Choroid plexus epithelial cell (primary cell): Measurements from ENCODE around the gene AUTS2.

ENCODE experiments used
- DNase-seq: peaks from one replicate; pipeline ENCODE4 v3.0.0-alpha.2; 2010; ENCODE audit warnings: low read depth
- H3K4me3 ChIP-seq: 2 replicates; pipeline ENCODE4 v1.5.1; 2011; ENCODE audit warnings: low read depth, mild to moderate bottlenecking, control low read depth, low read length, moderate library complexity
- CTCF ChIP-seq: conservative IDR thresholded peaks from 2 replicates; pipeline ENCODE4 v1.5.1; 2011; ENCODE audit warnings: low read depth, mild to moderate bottlenecking, control low read depth, inconsistent platforms, low read length, moderate library complexity

Gene AUTS2

GRCh38 chr7:70114806-70115205 is 516.5 kb downstream of the AUTS2 start:
- TF ChIP-seq CTCF, result no peak
- no peak for DNase-seq
- no peak overlapping the region for H3K4me3 ChIP-seq

GRCh38 chr7:70116244-70116643 is 518.0 kb downstream of the AUTS2 start:
- no peak overlapping the region for H3K4me3 ChIP-seq
- no peak for DNase-seq
- no peak for TF ChIP-seq CTCF

- no peak for TF ChIP-seq CTCF
- H3K4me3 ChIP-seq, result no peak overlapping the region
Observed at GRCh38 chr7:70116867-70117266, 518.6 kb downstream of the AUTS2 start.

GRCh38 chr7:70120851-70121250 is 522.6 kb downstream of the AUTS2 start:
- no peak overlapping the region for H3K4me3 ChIP-seq
- no peak for TF ChIP-seq CTCF
- no peak for DNase-seq

More at GRCh38 chr7:70116867-70117266, 518.6 kb downstream of the AUTS2 start:
- DNase-seq, result no peak

GRCh38 chr7:70131817-70132216 is 533.5 kb downstream of the AUTS2 start:
- no peak overlapping the region for H3K4me3 ChIP-seq
- TF ChIP-seq CTCF, result no peak
- DNase-seq, result no peak

- no peak for TF ChIP-seq CTCF
- no peak overlapping the region for H3K4me3 ChIP-seq
- DNase-seq, result no peak
Observed at GRCh38 chr7:70132226-70132851, 534.1 kb downstream of the AUTS2 start.
